Measurements from ENCODE around the gene ARRDC5.
"Not testable (repeated sequence)": the region's sequence is repeated elsewhere in the genome, so short reads cannot be mapped to it uniquely, and the experiment has no call there.

The ARRDC5 gene

GRCh38 chr19:4909897-4910593 is 7.3 kb upstream of the ARRDC5 start:
- DNase-seq = peak; percentile 43

GRCh38 chr19:4909156-4909896 is 6.6 kb upstream of the ARRDC5 start, which contains the start of gene UHRF1:
UHRF1 (plus strand) TSS chr19:4909501; CDS start chr19:4910886, 1,385 bp downstream.
- peak; percentile 4 for DNase-seq

- no peak for DNase-seq
These were observed 6.1 kb upstream of the ARRDC5 start for GRCh38 chr19:4908781-4909155.

DNA sequence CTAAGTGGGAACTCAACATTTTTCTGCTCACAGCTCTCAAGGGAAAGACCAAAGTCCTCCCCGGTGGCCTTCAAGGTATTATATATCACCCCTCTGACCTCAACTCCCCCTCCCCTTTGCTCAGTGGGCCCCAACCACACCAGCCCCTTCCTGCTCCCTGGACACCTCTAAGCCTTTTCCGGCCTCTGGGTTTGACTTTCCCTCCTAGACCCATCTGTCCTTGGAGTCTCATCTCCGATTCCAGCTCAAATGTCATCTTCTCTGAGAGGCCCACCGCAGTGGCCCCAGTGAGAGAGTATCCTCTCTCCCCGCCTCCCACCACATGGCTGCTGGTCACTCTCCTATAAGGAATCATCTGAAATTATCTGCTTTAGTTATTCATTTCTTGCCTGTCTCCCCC is 5.7 kb upstream of the ARRDC5 start:
- no peak for DNase-seq

- no peak for DNase-seq
These were observed 4.3 kb upstream of the ARRDC5 start for GRCh38 chr19:4906963-4907362.

DNA sequence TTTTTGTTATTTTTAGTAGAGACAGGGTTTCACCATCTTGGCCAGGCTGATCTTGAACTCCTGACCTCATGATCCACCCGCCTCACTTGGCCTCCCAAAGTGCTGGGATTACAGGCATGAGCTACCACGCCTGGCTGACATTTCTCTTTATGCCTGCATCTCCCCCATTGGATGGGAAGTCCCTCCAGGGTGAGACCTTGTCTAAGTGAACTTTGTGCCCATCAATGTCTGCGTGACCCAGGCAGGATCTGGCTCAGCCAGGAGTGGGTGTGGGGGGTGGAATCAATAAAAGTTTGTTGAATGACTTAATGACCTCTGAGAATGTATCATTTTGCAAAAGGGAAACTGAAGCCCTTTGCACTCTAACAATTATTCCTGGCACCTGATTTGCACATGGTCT is 1.8 kb upstream of the ARRDC5 start:
- no peak for DNase-seq

DNA sequence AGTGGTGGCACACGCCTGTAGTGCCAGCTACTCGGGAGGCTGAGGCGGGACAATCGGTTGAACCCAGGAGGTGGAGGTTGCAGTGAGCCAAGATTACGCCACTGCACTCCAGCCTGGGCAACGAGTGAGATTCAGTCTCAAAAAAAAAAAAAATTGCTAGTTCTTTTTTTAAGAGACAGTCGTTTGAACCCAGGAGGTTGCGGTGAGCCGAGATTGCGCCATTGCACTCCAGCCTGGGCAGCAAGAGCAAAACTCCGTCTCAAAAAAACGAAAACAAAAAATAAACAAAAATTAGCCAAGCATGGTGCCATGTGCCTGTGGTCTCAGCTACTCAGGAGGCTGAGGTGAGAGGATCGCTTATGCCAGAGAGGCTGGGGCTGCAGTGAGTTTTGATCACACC is 1.8 kb downstream of the ARRDC5 start:
- DNase-seq = not testable (repeated sequence)

GRCh38 chr19:4897146-4897545 is 5.5 kb downstream of the ARRDC5 start:
- no peak for DNase-seq

DNA sequence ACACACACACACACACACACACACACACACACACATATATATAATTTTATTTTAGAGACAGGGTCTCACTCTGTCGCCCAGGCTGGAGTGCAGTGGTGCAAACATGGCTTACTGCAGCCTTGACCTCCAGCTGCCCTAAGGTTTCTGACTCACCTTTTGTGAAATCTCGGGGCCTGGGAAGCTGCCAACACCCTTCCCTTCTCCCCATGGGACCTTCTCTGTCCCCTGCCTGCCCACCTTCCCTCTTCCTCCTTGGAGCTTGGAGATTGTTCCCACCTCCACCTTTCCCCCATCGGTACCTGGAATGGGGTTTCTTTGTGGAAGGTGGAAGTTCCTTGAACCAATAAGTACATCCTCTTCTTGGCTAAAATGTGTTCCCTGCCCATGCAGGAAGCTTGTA is 6.3 kb downstream of the ARRDC5 start:
- no peak for DNase-seq

DNA sequence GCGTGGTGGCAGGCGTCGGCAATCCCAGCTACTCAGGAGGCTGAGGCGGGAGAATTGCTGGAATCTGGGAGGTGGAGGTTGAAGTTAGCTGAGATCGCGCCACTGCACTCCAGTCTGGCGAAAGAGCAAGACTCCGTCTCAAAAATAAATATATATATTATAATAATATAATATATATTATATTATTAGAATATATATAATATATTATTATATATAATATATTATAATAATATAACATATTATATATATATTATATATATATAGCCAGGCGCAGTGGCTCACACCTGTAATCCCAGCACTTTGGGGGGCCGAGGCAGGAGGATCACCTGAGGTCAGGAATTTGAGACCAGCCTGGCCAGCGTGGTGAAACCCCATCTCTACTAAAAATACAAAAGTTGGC is 9.7 kb downstream of the ARRDC5 start:
- not testable (repeated sequence) for DNase-seq

DNA sequence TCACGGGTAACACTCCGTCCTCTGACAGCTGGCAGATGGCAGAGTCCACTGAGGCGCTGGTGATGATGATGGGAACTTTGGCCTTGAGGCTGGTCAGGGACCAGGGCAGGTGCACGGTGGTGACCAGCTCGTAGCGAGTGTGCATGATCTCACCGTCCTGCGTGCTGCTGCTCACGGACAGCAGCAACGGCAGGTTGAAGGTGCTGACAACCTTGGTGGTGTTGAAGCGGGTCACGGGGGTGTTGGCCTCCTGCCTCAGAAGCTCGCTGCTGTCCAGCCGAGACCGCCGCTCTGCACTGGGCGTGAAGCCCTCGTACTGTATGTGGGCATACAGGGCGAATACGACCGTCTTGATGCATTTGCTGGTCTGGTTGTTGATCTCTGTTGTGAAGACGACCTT is 11.6 kb downstream of the ARRDC5 start:
- no peak for DNase-seq

- no peak for DNase-seq
These were observed 13.5 kb downstream of the ARRDC5 start for GRCh38 chr19:4889034-4889815.

- not testable (repeated sequence) for DNase-seq
These were observed 14.9 kb downstream of the ARRDC5 start for GRCh38 chr19:4887803-4888202.

DNA sequence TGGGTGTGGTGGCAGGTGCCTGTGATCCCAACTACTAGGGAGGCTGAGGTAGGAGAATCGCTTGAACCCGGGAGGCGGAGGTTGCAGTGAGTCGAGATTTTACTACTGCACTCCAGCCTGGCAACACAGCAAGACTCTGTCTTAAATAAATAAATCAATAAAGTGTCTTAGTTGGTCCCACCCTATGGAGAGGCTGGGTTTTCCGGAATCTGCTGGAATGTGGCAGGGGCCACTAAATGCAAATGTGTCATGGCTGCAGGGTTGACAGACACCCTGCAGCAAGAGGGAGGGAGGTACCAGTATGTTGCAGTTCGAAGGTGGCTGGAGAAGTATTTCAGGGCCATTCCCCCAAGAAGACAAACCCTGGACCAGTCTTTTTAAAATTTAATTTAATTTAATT is 17.7 kb downstream of the ARRDC5 start:
- not testable (repeated sequence) for DNase-seq

- not testable (repeated sequence) for DNase-seq
These were observed 19.8 kb downstream of the ARRDC5 start for GRCh38 chr19:4882874-4883273.

- DNase-seq = no peak
These were observed 23.7 kb downstream of the ARRDC5 start for GRCh38 chr19:4879041-4879440.

GRCh38 chr19:4878491-4878968 is 24.2 kb downstream of the ARRDC5 start:
- DNase-seq = no peak

- no peak for DNase-seq
These were observed 24.8 kb downstream of the ARRDC5 start for GRCh38 chr19:4877753-4878490.

DNA sequence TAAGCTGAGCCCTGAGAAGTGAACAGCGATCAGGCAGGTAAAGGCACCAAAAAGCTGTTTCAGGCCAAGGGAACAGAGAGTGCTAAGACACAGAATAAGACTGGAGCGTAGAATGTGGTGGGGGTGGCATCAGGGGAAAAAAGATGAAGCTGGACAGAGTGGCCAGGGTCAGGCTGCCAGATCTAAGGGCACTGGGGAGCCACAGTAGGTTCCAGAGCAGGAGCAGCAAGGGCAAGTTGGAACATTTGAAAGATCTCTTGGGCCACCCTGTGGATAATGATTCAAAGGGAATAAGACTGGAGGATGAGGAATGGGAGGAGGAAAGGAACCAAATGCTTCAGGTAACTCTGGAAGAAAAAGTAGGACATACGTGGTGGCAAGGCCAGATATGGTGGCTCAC is 28.8 kb downstream of the ARRDC5 start:
- no peak for DNase-seq

DNA sequence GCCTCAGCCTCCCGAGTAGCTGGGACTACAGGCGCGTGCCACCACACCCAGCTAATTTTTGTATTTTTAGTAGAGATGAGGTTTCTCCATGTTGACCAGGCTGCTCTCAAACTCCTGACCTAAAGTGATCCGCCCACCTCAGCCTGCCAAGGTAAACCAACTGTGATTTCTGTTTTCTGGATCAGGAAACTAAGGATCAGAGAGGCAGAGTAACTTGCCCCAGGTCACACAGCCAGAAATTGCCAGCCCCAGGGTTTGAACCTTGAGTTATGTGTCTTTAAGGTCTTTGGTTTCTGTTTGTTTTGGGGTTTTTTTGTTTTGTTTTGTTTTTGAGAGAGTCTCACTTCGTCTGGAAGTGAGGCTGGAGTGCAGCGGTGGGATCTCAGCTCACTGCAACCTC is 31.0 kb downstream of the ARRDC5 start:
- no peak for DNase-seq

- no peak for DNase-seq
These were observed 32.5 kb downstream of the ARRDC5 start for GRCh38 chr19:4870025-4870700.

DNA sequence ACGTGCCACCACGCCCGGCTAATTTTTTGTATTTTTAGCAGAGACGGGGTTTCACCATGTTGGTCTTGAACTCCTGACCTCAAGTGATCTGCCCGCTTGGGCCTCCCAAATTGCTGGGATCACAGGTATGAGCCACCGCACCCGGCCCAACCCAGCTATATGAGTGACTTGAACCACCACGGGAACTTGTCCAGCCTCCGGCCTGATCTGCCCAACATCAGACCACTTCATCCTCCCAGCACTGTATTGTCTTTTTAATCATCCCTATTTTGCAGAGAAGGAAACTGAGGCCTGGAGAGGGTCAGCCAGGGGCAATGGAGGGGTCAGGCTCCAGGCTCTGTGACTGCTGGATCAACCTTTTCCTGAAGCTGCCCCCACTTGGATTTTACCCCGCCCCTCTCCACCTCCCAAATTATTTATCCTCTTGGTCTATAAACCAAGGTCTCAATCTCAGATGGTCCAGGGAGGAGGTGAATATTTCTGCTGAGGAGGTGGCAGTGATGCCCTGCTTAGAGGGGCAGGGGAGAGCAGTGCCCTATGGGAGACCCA is 34.3 kb downstream of the ARRDC5 start:
- no peak for DNase-seq

Measured in NCI-H1694 (cell line).